Right atrium auricular region (tissue), 2 donors: Measurements from ENCODE around the gene TANK. TPM values are rescaled to one million over a fixed set of nuclear protein-coding genes. Genes with fewer than 3 reads are reported as not detected.
A peak's percentile ranks its signal among the peaks of the same experiment; 100 is the strongest.

Source experiments
- DNase-seq: peaks from one replicate; pipeline ENCODE4 v3.0.0-alpha.2; 2019; ENCODE audit warnings: low spot score
- H3K27ac ChIP-seq, 2 donors: fragments of 200-600 bp; sonication (generic); 1 replicate in 1 of 2; 2 replicates in 1 of 2; pipeline ENCODE4 v1.5.1; 2016 to 2019
- H3K27me3 ChIP-seq, 2 donors: fragments of 200-600 bp; sonication (generic); one replicate each; pipeline versions ENCODE4 v1.5.1 to v1.6.0; 2017 to 2019
- H3K36me3 ChIP-seq: fragments of 200-600 bp; sonication (generic); one replicate; pipeline ENCODE4 v1.5.1; 2016
- H3K4me1 ChIP-seq, 2 donors: fragments of 200-600 bp; sonication (generic); one replicate each; pipeline versions ENCODE4 v1.5.1 to v1.6.0; 2017 to 2019
- H3K4me3 ChIP-seq, 2 donors: fragments of 200-600 bp; sonication (generic); 1 replicate in 1 of 2; 2 replicates in 1 of 2; pipeline ENCODE4 v1.5.1; 2017 to 2019; ENCODE audit warnings: mild to moderate bottlenecking in 1 of 2, moderate library complexity in 1 of 2
- H3K9me3 ChIP-seq, 2 donors: fragments of 200-600 bp; sonication (generic); one replicate each; pipeline ENCODE4 v1.5.1; 2019
- CTCF ChIP-seq, 2 donors: fragments of 200-600 bp; sonication (generic); IDR thresholded peaks; one replicate each; pipeline ENCODE4 v1.5.1; 2019; ENCODE audit warnings: antibody characterized with exemption in 2 of 2
- total RNA-seq, 2 donors: library from RNA; depleted of rRNA; stranded (reverse); fragments of >200 nt; gene quantifications; one replicate each; pipeline ENCODE4 v1.1.0, GENCODE V29; 2016

The TANK gene
- total RNA-seq, 2 donors from 2014 or later, result 40.2 to 50.9 TPM

- DNase-seq, result no peak
- peak overlapping the region; percentile 50 to 56 for H3K4me3 ChIP-seq
- H3K4me1 ChIP-seq, result peaks cover 0 to 16% of the 10 kb centered on the region in 2 donors
- no peak for TF ChIP-seq CTCF (IDR thresholded peaks at IDR 0.05)
- no peaks in the 10 kb centered on the region for H3K27me3 ChIP-seq
- peaks cover 7% of the 10 kb centered on the region for H3K36me3 ChIP-seq
- H3K9me3 ChIP-seq, result no peaks in the 10 kb centered on the region
- peak overlapping the region in 1 of 2 donors; percentile 5 for H3K27ac ChIP-seq
Observed at GRCh38 chr2:161238265-161238559, 78.0 kb downstream of the TANK start.

- Histone ChIP-seq H3K27me3 (no peaks in the 10 kb centered on the region), H3K36me3 (peaks cover 7% of the 10 kb centered on the region), H3K4me1 (peaks cover 0 to 16% of the 10 kb centered on the region in 2 donors), H3K9me3 (no peaks in the 10 kb centered on the region), H3K27ac (no peak overlapping the region), H3K4me3 (peak overlapping the region; percentile 50 to 56)
- TF ChIP-seq CTCF (IDR thresholded peaks at IDR 0.05), result no peak
- no peak for DNase-seq
Observed at GRCh38 chr2:161238560-161239325, 78.5 kb downstream of the TANK start.

- Histone ChIP-seq H3K4me1 (peaks cover 0 to 16% of the 10 kb centered on the region in 2 donors), H3K36me3 (peaks cover 7% of the 10 kb centered on the region), H3K27ac (no peak overlapping the region), H3K9me3 (no peaks in the 10 kb centered on the region), H3K27me3 (no peaks in the 10 kb centered on the region), H3K4me3 (peak overlapping the region; percentile 50 to 56)
- DNase-seq, result no peak
- no peak for TF ChIP-seq CTCF (IDR thresholded peaks at IDR 0.05)
Observed at GRCh38 chr2:161239326-161240109, 79.3 kb downstream of the TANK start.

GRCh38 chr2:161241894-161242293 lies 81.7 kb downstream of the TANK start:
- Histone ChIP-seq H3K4me1 (peaks cover 0 to 15% of the 10 kb centered on the region in 2 donors), H3K4me3 (no peak overlapping the region), H3K9me3 (no peaks in the 10 kb centered on the region), H3K27ac (no peak overlapping the region), H3K27me3 (no peaks in the 10 kb centered on the region), H3K36me3 (no peaks in the 10 kb centered on the region)
- DNase-seq, result no peak
- no peak for TF ChIP-seq CTCF (IDR thresholded peaks at IDR 0.05)

- DNase-seq, result no peak
- H3K27me3 ChIP-seq, result no peaks in the 10 kb centered on the region
- no peaks in the 10 kb centered on the region for H3K36me3 ChIP-seq
- TF ChIP-seq CTCF (IDR thresholded peaks at IDR 0.05), result no peak
- no peak overlapping the region for H3K4me3 ChIP-seq
- H3K9me3 ChIP-seq, result no peaks in the 10 kb centered on the region
- H3K27ac ChIP-seq, result no peak overlapping the region
- peaks cover 0 to under 1% of the 10 kb centered on the region in 2 donors for H3K4me1 ChIP-seq
Observed at GRCh38 chr2:161243312-161243711, 83.1 kb downstream of the TANK start.
